H1 (cell line): ENCODE measurements around the gene SCUBE2. TPM values are rescaled to one million over a fixed set of nuclear protein-coding genes. Genes with fewer than 3 reads are reported as not detected.

Experiments
- CTCF ChIA-PET: fragments of 300-600 bp; sonication (Branson Sonifier 250); formaldehyde crosslinking; loops from one replicate; lab custom pipeline; 2021; ENCODE audit not compliant: partially characterized antibody; lab: Charles Lee
- POLR2A ChIA-PET: fragments of 300-600 bp; sonication (Branson Sonifier 250); formaldehyde crosslinking; loops from one replicate; lab custom pipeline; 2021; ENCODE audit warnings: inconsistent platforms; ENCODE audit not compliant: partially characterized antibody; lab: Charles Lee
- DNase-seq, 2 experiments: peaks; one replicate each; pipeline versions ENCODE4 v3.0.0 to v3.0.0-alpha.2; 2010 to 2022; ENCODE audit warnings: low spot score in 2 of 2, low read depth in 1 of 2, mixed read lengths in 1 of 2
- FAIRE-seq: peaks from 2 replicates; lab custom pipeline; 2011; peaks lifted over from hg19 to GRCh38; lab: Jason Lieb, UNC
- H2AFZ ChIP-seq: 2 replicates; pipeline ENCODE4 v1.8.1; 2012; ENCODE audit warnings: low read length, inconsistent platforms
- H2AK5ac ChIP-seq: 2 replicates; pipeline ENCODE4 v1.6.1; 2013; ENCODE audit warnings: low read depth, low read length
- H2BK120ac ChIP-seq: replicated peaks from 2 replicates; pipeline ENCODE3; 2013; ENCODE audit warnings: low read depth, low read length, inconsistent platforms
- H2BK12ac ChIP-seq: 2 replicates; pipeline ENCODE4 v1.6.1; 2013; ENCODE audit warnings: low read depth, low read length
- H2BK15ac ChIP-seq: 2 replicates; pipeline ENCODE4 v1.6.1; 2013; ENCODE audit warnings: low read length
- H2BK20ac ChIP-seq: 2 replicates; pipeline ENCODE4 v1.6.1; 2013; ENCODE audit warnings: low read length
- H2BK5ac ChIP-seq: 2 replicates; pipeline ENCODE4 v1.6.1; 2013; ENCODE audit warnings: low read depth, low read length
- H3K14ac ChIP-seq: 2 replicates; pipeline ENCODE4 v1.6.1; 2013; ENCODE audit warnings: inconsistent platforms; ENCODE audit not compliant: insufficient read length
- H3K18ac ChIP-seq: 2 replicates; pipeline ENCODE4 v1.6.1; 2013; ENCODE audit warnings: low read length; ENCODE audit errors: extremely low read depth
- H3K23ac ChIP-seq: 2 replicates; pipeline ENCODE4 v1.6.1; 2013; ENCODE audit warnings: inconsistent platforms; ENCODE audit not compliant: insufficient read length
- H3K23me2 ChIP-seq: 2 replicates; pipeline ENCODE4 v1.6.1; 2013; ENCODE audit warnings: low read depth, low read length
- H3K27ac ChIP-seq: 2 replicates; pipeline ENCODE4 v1.6.1; 2011; ENCODE audit warnings: low read depth, low read length, inconsistent platforms
- H3K27me3 ChIP-seq, 4 experiments: replicated peaks in 1 of 4; 1 replicate in 1 of 4; 2 replicates in 3 of 4; pipeline versions ENCODE4 v1.6.1 to v1.8.1; 2011 to 2013; ENCODE audit warnings: low read length in 3 of 4, mild to moderate bottlenecking in 3 of 4, inconsistent platforms in 2 of 4, mixed read lengths in 2 of 4, moderate library complexity in 1 of 4; ENCODE audit not compliant: control insufficient read depth in 3 of 4, insufficient read depth in 3 of 4; ENCODE audit errors: extremely low read depth in 1 of 4
- H3K36me3 ChIP-seq, 4 experiments: 2 replicates each; pipeline versions ENCODE4 v1.6.1 to v1.8.1; 2011 to 2013; ENCODE audit warnings: mild to moderate bottlenecking in 4 of 4, low read length in 3 of 4, moderate library complexity in 2 of 4, control low read depth in 1 of 4, inconsistent platforms in 1 of 4; ENCODE audit not compliant: insufficient read depth in 4 of 4, control insufficient read depth in 2 of 4
- H3K4ac ChIP-seq: replicated peaks from 2 replicates; pipeline ENCODE3; 2013; ENCODE audit warnings: low read length, low read depth, mixed read lengths, inconsistent platforms; ENCODE audit not compliant: insufficient read length
- H3K4me1 ChIP-seq, 4 experiments: replicated peaks in 1 of 4; 1 replicate in 1 of 4; 2 replicates in 3 of 4; pipeline versions ENCODE4 v1.6.1 to v1.8.1; 2011 to 2013; ENCODE audit warnings: low read length in 3 of 4, inconsistent platforms in 2 of 4, mixed read lengths in 1 of 4; ENCODE audit not compliant: insufficient read depth in 4 of 4, control insufficient read depth in 3 of 4
- H3K4me2 ChIP-seq, 2 experiments: 2 replicates each; pipeline versions ENCODE4 v1.6.1 to v1.8.1; 2011 to 2013; ENCODE audit warnings: low read depth in 2 of 2, low read length in 2 of 2, control low read depth in 1 of 2, inconsistent platforms in 1 of 2, mild to moderate bottlenecking in 1 of 2; ENCODE audit not compliant: insufficient read depth in 1 of 2
- H3K4me3 ChIP-seq, 4 experiments: fragments of 200-600, 300-600 bp in 1 of 4; sonication (generic), shearing (Covaris generic), sonication (Bioruptor Twin) in 1 of 4; 2 replicates each; pipeline versions ENCODE4 v1.5.1 to v1.8.1; 2011 to 2016; ENCODE audit warnings: low read length in 4 of 4, low read depth in 3 of 4, control low read depth in 2 of 4, inconsistent platforms in 2 of 4, mild to moderate bottlenecking in 2 of 4, mixed read lengths in 1 of 4, moderate library complexity in 1 of 4; ENCODE audit not compliant: insufficient read depth in 2 of 4; ENCODE audit errors: extremely low read depth in 1 of 4
- H3K56ac ChIP-seq: replicated peaks from 2 replicates; pipeline ENCODE3; 2013; ENCODE audit warnings: low read depth, mild to moderate bottlenecking, mixed read lengths, low read length, inconsistent platforms; ENCODE audit not compliant: insufficient read length
- H3K79me1 ChIP-seq: 2 replicates; pipeline ENCODE4 v1.6.1; 2013; ENCODE audit warnings: low read depth, low read length, control low read depth
- H3K79me2 ChIP-seq, 2 experiments: 2 replicates each; pipeline versions ENCODE4 v1.6.1 to v1.8.1; 2012 to 2013; ENCODE audit warnings: low read length in 2 of 2, mild to moderate bottlenecking in 2 of 2, inconsistent platforms in 1 of 2; ENCODE audit not compliant: insufficient read depth in 2 of 2, control insufficient read depth in 1 of 2
- H3K9ac ChIP-seq, 4 experiments: replicated peaks in 1 of 4; 1 replicate in 1 of 4; 2 replicates in 3 of 4; pipeline versions ENCODE4 v1.6.1 to v1.8.1; 2011 to 2013; ENCODE audit warnings: low read depth in 3 of 4, low read length in 3 of 4, control low read depth in 2 of 4, mild to moderate bottlenecking in 2 of 4, moderate library complexity in 2 of 4, inconsistent platforms in 1 of 4; ENCODE audit errors: extremely low read depth in 1 of 4
- H3K9me3 ChIP-seq, 2 experiments: 2 replicates each; pipeline versions ENCODE4 v1.6.1 to v1.8.1; 2012 to 2013; ENCODE audit warnings: mild to moderate bottlenecking in 2 of 2, moderate library complexity in 2 of 2, control low read depth in 1 of 2, inconsistent platforms in 1 of 2, low read depth in 1 of 2, low read length in 1 of 2, mixed read lengths in 1 of 2; ENCODE audit not compliant: insufficient read depth in 2 of 2
- H4K20me1 ChIP-seq, 2 experiments: replicated peaks in 1 of 2; 2 replicates each; pipeline versions ENCODE3 to v1.8.1; 2011 to 2013; ENCODE audit warnings: inconsistent platforms in 2 of 2, low read length in 2 of 2, mild to moderate bottlenecking in 1 of 2; ENCODE audit not compliant: insufficient read depth in 2 of 2, control insufficient read depth in 1 of 2
- H4K5ac ChIP-seq: 2 replicates; pipeline ENCODE4 v1.6.1; 2013; ENCODE audit warnings: low read length, low read depth, mixed read lengths, inconsistent platforms; ENCODE audit not compliant: insufficient read length
- H4K8ac ChIP-seq: 2 replicates; pipeline ENCODE4 v1.8.0; 2013; ENCODE audit warnings: mild to moderate bottlenecking, moderate library complexity, low read length, inconsistent platforms; ENCODE audit not compliant: insufficient read depth; ENCODE audit errors: extremely low read depth
- H4K91ac ChIP-seq: replicated peaks from 2 replicates; pipeline ENCODE3; 2013; ENCODE audit warnings: low read length, mixed read lengths, inconsistent platforms; ENCODE audit not compliant: insufficient read length
- CBX8 ChIP-seq: fragments of 300-800, 300-1000 bp; sonication (generic); IDR thresholded peaks from 2 replicates; pipeline ENCODE4 v1.7.1; 2016; ENCODE audit warnings: low read depth, low read length, borderline replicate concordance
- CTCF ChIP-seq, 3 experiments: IDR thresholded peaks; 1 replicate in 2 of 3; 2 replicates in 1 of 3; pipeline versions ENCODE4 v1.5.1 to v1.6.1; 2011; ENCODE audit warnings: low read length in 3 of 3, mild to moderate bottlenecking in 3 of 3, inconsistent platforms in 2 of 3, low read depth in 1 of 3, moderate library complexity in 1 of 3; ENCODE audit not compliant: insufficient read depth in 1 of 3; ENCODE audit errors: control extremely low read depth in 1 of 3
- EGR1 ChIP-seq: IDR thresholded peaks from 2 replicates; pipeline ENCODE4 v1.6.1; 2011; ENCODE audit warnings: low read depth, low read length, borderline replicate concordance
- FOSL1 ChIP-seq: IDR thresholded peaks from 2 replicates; pipeline ENCODE4 v1.6.1; 2011; ENCODE audit warnings: mild to moderate bottlenecking, low read depth, low read length, moderate library complexity; ENCODE audit not compliant: insufficient read depth
- HDAC6 ChIP-seq: IDR thresholded peaks from one replicate; pipeline ENCODE4 v1.7.1; 2012; ENCODE audit warnings: low read depth, mild to moderate bottlenecking, inconsistent platforms, low read length, moderate library complexity
- NANOG ChIP-seq: IDR thresholded peaks from 2 replicates; pipeline ENCODE4 v1.6.1; 2011; ENCODE audit warnings: low read length, low read depth, mild to moderate bottlenecking, inconsistent platforms; ENCODE audit not compliant: insufficient read depth, poor library complexity, severe bottlenecking
- POLR2A ChIP-seq, 2 experiments: IDR thresholded peaks; 1 replicate in 1 of 2; 2 replicates in 1 of 2; pipeline ENCODE4 v1.6.1; 2011; ENCODE audit warnings: low read depth in 2 of 2, low read length in 2 of 2, mild to moderate bottlenecking in 2 of 2; ENCODE audit errors: control extremely low read depth in 1 of 2
- SP1 ChIP-seq: IDR thresholded peaks from 2 replicates; pipeline ENCODE4 v1.6.1; 2011; ENCODE audit warnings: low read depth, low read length
- TEAD4 ChIP-seq: IDR thresholded peaks from 2 replicates; pipeline ENCODE4 v1.6.1; 2012; ENCODE audit warnings: low read depth, low read length, inconsistent platforms, mixed read lengths
- WGBS, 2 experiments: shearing (Covaris generic) in 1 of 2; methylation state at CpG; one replicate each; pipeline versions ENCODE4 v1.1.6 to v1.1.7; 2013 to 2015; ENCODE audit warnings: low lambda C conversion rate in 2 of 2, mixed read lengths in 2 of 2, inconsistent platforms in 1 of 2, low coverage in 1 of 2, missing lambda C conversion rate in 1 of 2; ENCODE audit not compliant: insufficient replicate concordance in 2 of 2, insufficient coverage in 1 of 2, insufficient read length in 1 of 2; ENCODE audit errors: extremely low coverage in 1 of 2, missing lambda C conversion rate in 1 of 2; 5-methylcytosine and 5-hydroxymethylcytosine counted together
- polyA plus RNA-seq, 7 experiments: library from polyadenylated mRNA; depleted of rRNA in 3 of 7; stranded (reverse) in 5 of 7; unstranded in 2 of 7; fragments of >200 nt in 5 of 7; fragments of 200-250 nt in 2 of 7; gene quantifications; 1 replicate in 5 of 7; 2 replicates in 1 of 7; 4 replicates in 1 of 7; pipeline versions ENCODE4 v1.2.1 to v1.2.3, GENCODE V29; 2011 to 2013; ENCODE audit warnings: missing spikeins in 2 of 7, mixed read lengths in 2 of 7
- total RNA-seq: library from RNA; stranded (reverse); fragmentation: NEBNext Ultra II Directional; extraction: Animal tissue kit (Norgen Biotek cat#: 25700); gene quantifications from 2 replicates; pipeline ENCODE4 v1.2.1, GENCODE V29; 2021

SCUBE2 gene
- total and polyA plus RNA-seq, 2 of the 8 experiments (the other 6 are each of a cell fraction or from before 2014, with no cell fraction given) = 0.29 to 1.2 TPM

- no peak overlapping the region for H3K14ac ChIP-seq
- H4K91ac ChIP-seq = no peak overlapping the region
- H3K27ac ChIP-seq = no peak overlapping the region
- no peak overlapping the region for H2BK120ac ChIP-seq
- peaks cover 0 to 4% of the 10 kb centered on the region in 2 experiments for H4K20me1 ChIP-seq
- no peak overlapping the region for H3K4me2 ChIP-seq
- H3K79me2 ChIP-seq = no peaks in the 10 kb centered on the region
- peaks cover 6 to 37% (median 31%) of the 10 kb centered on the region in 4 experiments; a peak in 7 of 8 replicates for H3K36me3 ChIP-seq
- no peak overlapping the region for H2BK5ac ChIP-seq
- no peak overlapping the region for H2AK5ac ChIP-seq
- H2BK15ac ChIP-seq = no peak overlapping the region
- H3K23ac ChIP-seq = no peak overlapping the region
- H4K8ac ChIP-seq = no peak overlapping the region
- no peak for FAIRE-seq
- H3K56ac ChIP-seq = no peak overlapping the region
- H4K5ac ChIP-seq = no peak overlapping the region
- no peaks in the 10 kb centered on the region for H3K9me3 ChIP-seq
- CTCF ChIA-PET = interaction anchor here (0.5 to 7.4 kb wide), 36 partner anchors 10 to 368 kb away, joined by 3 to 68 read pairs (median 5); partner anchors contain the start of gene C11orf16
- no peak overlapping the region for H2BK12ac ChIP-seq
- 88% methylated on average over 18 of the region's 18 CpGs; no CpG with 5 or more reads in 1 of the 2 experiments for WGBS, 2 experiments
- no peak overlapping the region for H3K9ac ChIP-seq
- H3K27me3 ChIP-seq = no peaks in the 10 kb centered on the region
- POLR2A ChIA-PET = interaction anchor here (1.6 kb wide), 1 partner anchor 9 kb away, joined by 4 read pairs; no protein-coding TSS in a partner anchor
- no peak overlapping the region for H2AFZ ChIP-seq
- no peak overlapping the region for H3K4me3 ChIP-seq
- H3K79me1 ChIP-seq = no peaks in the 10 kb centered on the region
- peaks cover 0 to 12% (median 2%) of the 10 kb centered on the region in 4 experiments; a peak in 3 of 7 replicates for H3K4me1 ChIP-seq
- H3K23me2 ChIP-seq = no peaks in the 10 kb centered on the region
- H2BK20ac ChIP-seq = no peak overlapping the region
- DNase-seq = peak in 1 of 2 experiments; percentile 34
- H3K4ac ChIP-seq = no peak overlapping the region
- H3K18ac ChIP-seq = no peak overlapping the region
- TF ChIP-seq CBX8 (no peak), SP1 (no peak), FOSL1 (no peak), HDAC6 (no peak), CTCF (IDR thresholded peaks at IDR 0.05; ENCODE audit: control extremely low read depth in 1 of 3, insufficient read depth in 1 of 3, low read depth in 1 of 3, low read length in 3 of 3) (no peak), TEAD4 (no peak), NANOG (no peak), POLR2A (IDR thresholded peaks at IDR 0.05; ENCODE audit: control extremely low read depth in 1 of 2, low read depth in 2 of 2, low read length in 2 of 2) (no peak), EGR1 (no peak)
These were observed 47.5 kb upstream of the SCUBE2 start for GRCh38 chr11:9138612-9139579.
